Muscle layer of colon (tissue), 2 donors: Measurements from ENCODE around the gene RAD51B.
A peak's percentile ranks its signal among the peaks of the same experiment; 100 is the strongest.

Source experiments
- H3K27ac ChIP-seq: one replicate; pipeline ENCODE4 v1.7.0; 2013; ENCODE audit warnings: low read depth, mild to moderate bottlenecking, low read length, moderate library complexity
- H3K27me3 ChIP-seq, 2 donors: one replicate each; pipeline ENCODE4 v1.7.0; 2013; ENCODE audit warnings: low read length in 2 of 2, mild to moderate bottlenecking in 2 of 2; ENCODE audit not compliant: insufficient read depth in 2 of 2, control insufficient read depth in 1 of 2
- H3K36me3 ChIP-seq: one replicate; pipeline ENCODE4 v1.7.0; 2013; ENCODE audit warnings: mild to moderate bottlenecking, low read length; ENCODE audit not compliant: insufficient read depth
- H3K4me1 ChIP-seq: one replicate; pipeline ENCODE4 v1.7.0; 2013; ENCODE audit warnings: mild to moderate bottlenecking, low read length; ENCODE audit not compliant: insufficient read depth
- H3K4me3 ChIP-seq, 2 donors: one replicate each; pipeline ENCODE4 v1.7.0; 2013; ENCODE audit warnings: low read length in 2 of 2, low read depth in 1 of 2, mild to moderate bottlenecking in 1 of 2, moderate library complexity in 1 of 2
- H3K9ac ChIP-seq: one replicate; pipeline ENCODE4 v1.7.0; 2013; ENCODE audit warnings: low read length
- H3K9me3 ChIP-seq: one replicate; pipeline ENCODE4 v1.7.0; 2013; ENCODE audit warnings: mild to moderate bottlenecking, low read length
- donor health status: abdominal sarcoma.
- donor health status: Adenocarcinoma of cecum.

RAD51B gene

DNA sequence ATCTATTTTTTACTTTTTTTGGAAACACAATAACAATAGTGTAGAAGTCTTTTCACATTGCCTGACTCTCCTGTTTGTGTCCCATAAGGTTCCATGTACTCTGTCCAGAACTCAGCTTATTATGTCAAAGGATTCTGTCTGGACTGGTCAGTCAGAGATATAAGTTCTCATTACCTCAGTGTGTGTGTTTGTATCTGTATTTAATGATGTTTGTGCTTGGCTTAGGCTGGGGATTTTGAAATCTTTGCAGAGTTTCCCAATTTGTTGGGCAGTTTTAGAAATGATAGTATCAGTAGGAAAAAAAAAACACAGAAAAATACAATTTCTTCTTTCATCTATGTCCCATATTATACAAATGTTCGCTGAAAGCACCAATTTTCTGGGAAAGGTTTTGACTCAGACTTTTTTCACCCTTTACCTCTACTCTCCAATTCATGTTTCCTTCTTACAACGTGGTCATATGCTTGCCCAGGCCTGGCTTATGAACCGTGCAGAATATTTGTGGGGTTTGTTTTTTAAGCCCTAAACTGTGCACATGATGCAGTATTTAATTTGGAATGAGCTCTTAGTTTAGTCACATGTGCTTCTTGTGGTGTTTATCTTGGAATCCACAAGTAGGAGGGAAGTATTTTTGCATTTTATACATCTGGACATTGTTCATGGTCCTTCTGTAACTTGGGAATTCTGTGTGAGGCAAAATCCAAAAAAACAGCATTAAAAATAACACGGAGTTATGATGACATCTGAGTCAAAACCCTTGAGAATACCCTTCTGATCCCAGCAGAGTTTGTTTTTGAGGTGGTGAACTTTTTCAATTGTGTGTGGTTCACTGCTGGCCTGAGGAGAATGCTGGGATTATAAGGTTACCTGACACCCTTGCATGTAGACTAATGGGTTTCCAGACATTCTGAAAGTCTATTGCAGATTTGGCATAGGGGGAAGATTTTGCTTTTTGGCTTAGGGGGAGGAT, 121.2 kb downstream of the RAD51B start:
- H3K27me3 ChIP-seq: no peaks in the 10 kb centered on the region
- H3K36me3 ChIP-seq: no peaks in the 10 kb centered on the region
- H3K4me1 ChIP-seq: peaks cover 57% of the 10 kb centered on the region
- H3K4me3 ChIP-seq: no peak overlapping the region
- peak overlapping the region; percentile 68 for H3K27ac ChIP-seq
- peak overlapping the region; percentile 12 for H3K9ac ChIP-seq
- H3K9me3 ChIP-seq: no peaks in the 10 kb centered on the region

DNA sequence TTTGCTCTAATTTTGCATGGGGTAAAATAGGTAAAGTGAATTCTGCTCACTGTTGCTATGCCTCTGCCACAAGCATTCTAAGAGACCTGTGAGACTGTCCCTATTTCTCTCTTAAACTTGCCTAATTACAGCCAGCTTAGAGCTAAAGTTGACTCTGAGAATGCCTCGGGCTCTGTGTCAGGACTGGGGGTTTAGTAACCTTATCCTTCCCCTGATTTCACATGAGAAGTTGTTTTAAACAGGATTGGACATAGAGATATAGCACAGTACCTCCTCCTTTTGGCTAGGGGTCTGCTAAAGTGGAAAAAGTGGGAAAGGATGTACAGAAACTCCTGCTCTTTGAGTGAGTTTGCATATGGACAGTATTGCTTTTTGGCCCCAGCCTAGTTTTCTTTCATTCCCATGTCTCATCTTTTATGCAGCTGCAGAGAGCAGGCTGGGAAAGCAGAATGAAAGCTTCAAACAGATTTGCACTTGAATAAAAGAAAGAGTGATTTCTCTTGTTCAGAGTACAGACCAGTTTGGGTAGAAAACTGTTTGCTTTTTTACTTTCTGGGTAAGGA, 122.0 kb downstream of the RAD51B start:
- Histone ChIP-seq H3K27ac (peak overlapping the region; percentile 68), H3K36me3 (no peaks in the 10 kb centered on the region), H3K9ac (peak overlapping the region; percentile 12), H3K4me1 (peaks cover 57% of the 10 kb centered on the region), H3K27me3 (no peaks in the 10 kb centered on the region), H3K9me3 (no peaks in the 10 kb centered on the region), H3K4me3 (no peak overlapping the region)

DNA sequence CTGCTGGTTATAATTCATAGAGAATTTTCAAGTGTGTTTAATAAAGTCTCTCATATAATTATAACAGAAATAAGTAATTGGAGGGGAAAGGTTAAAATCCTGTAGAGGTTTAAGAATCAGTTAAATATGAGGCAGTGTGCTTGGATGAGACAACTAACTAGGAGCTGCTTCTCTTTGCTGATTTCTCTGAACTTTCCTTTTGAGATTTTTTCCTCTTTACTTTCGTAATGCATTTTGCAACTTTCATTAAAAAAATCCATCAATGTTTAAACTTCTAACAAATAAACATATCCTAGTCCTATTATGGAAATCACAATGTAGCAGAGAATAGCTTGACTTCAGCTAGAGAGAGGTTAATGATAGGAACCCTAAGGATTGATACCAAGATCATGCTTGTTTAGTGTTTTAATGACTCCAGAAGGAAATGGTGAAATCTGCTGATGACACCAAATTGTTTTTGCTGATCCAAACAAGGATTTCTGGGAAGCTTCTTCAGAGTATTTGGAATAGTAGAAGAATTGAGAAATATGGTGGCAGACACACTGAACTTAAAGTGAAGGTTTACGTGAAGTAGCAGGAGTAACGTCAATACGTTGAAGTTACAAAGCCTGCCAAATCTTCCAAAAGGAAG, 122.6 kb downstream of the RAD51B start:
- H3K4me1 ChIP-seq: peaks cover 57% of the 10 kb centered on the region
- H3K27me3 ChIP-seq: no peaks in the 10 kb centered on the region
- no peaks in the 10 kb centered on the region for H3K36me3 ChIP-seq
- H3K9ac ChIP-seq: peak overlapping the region; percentile 12
- no peaks in the 10 kb centered on the region for H3K9me3 ChIP-seq
- no peak overlapping the region for H3K4me3 ChIP-seq
- peak overlapping the region; percentile 68 for H3K27ac ChIP-seq

DNA sequence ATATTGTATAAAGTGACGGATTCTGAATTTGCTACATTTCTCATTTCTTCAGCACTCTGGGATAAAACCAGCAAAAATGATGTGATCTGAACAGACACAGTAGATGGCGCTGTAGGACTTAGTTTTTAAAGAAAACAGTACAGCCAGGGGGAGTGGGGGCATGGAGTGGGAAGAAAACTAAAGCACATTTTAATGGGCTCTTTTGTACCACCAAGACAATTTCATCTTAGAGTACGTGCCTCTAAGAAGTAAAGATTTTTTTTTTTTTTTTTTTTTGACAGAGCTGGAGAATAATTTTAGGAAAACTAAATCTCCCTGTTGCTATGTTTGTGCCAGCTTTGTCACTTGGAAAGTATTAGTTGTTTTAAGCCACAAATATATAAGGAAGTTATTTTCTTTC, 124.4 kb downstream of the RAD51B start:
- H3K4me1 ChIP-seq: peaks cover 44% of the 10 kb centered on the region
- no peak overlapping the region for H3K9ac ChIP-seq
- no peaks in the 10 kb centered on the region for H3K27me3 ChIP-seq
- H3K4me3 ChIP-seq: no peak overlapping the region
- no peaks in the 10 kb centered on the region for H3K9me3 ChIP-seq
- no peaks in the 10 kb centered on the region for H3K36me3 ChIP-seq
- H3K27ac ChIP-seq: peak overlapping the region; percentile 41

DNA sequence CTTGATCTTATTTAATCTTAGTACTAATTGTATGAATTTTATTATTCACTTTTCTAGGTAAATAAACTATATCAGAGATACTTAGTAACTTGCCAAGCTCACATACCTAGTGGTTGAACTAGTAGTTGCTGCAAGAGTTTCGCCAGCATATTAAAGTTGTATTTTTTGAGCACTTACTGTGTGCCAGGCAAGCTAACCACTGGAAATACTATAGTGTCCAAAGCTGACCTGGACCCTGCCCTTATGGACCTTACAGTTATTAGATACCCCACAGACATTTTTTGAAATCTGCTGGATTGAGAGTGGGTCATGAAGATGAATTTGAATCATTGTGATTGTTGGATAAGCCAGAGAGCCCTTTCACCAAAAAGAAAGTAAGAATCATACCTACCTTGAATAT, 125.0 kb downstream of the RAD51B start:
- Histone ChIP-seq H3K27ac (peak overlapping the region; percentile 16), H3K36me3 (no peaks in the 10 kb centered on the region), H3K9ac (no peak overlapping the region), H3K4me3 (no peak overlapping the region), H3K27me3 (no peaks in the 10 kb centered on the region), H3K4me1 (peaks cover 44% of the 10 kb centered on the region), H3K9me3 (no peaks in the 10 kb centered on the region)

DNA sequence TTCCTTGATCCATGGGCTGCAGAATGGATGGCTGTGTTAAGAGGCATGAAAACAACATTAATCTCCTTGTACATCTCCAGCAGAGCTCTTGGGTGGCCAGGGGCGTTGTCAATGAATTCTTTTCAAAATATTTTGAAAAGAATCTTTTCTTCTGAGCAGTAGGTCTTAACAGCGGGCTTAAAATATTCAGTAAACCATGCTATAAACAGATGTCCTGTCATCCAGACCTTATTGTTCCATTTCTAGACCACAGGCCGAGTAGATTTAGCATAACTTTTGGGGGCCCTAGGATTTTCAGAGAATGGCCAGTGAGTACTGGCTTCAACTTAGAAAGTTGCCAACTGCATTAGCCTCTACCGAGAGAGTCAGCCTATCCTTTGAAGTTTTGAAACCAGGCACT, 130.2 kb downstream of the RAD51B start:
- no peak overlapping the region for H3K4me3 ChIP-seq
- no peaks in the 10 kb centered on the region for H3K27me3 ChIP-seq
- H3K36me3 ChIP-seq: no peaks in the 10 kb centered on the region
- H3K4me1 ChIP-seq: peaks cover 14% of the 10 kb centered on the region
- H3K9ac ChIP-seq: no peak overlapping the region
- no peaks in the 10 kb centered on the region for H3K9me3 ChIP-seq
- H3K27ac ChIP-seq: no peak overlapping the region

DNA sequence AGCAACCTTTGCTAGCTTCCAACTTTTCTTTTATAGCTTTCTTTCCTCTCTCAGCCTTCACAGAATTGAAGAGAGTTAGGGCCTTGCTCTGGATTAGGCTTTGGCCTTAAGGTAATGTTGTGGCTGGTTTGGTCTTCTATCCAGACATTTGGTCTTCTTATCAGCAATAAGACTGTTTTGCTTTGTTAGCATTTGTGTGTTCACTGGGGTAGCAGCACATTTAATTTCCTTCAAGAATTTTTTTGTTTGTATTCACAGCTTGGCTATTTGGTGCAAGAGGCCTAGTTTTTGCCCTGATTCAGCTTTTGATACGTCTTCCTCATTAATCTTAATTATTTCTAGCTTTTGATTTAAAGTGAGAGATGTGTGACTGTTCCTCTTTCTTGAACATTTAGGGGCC, 130.8 kb downstream of the RAD51B start:
- no peaks in the 10 kb centered on the region for H3K27me3 ChIP-seq
- no peak overlapping the region for H3K27ac ChIP-seq
- H3K4me1 ChIP-seq: peaks cover 14% of the 10 kb centered on the region
- no peaks in the 10 kb centered on the region for H3K9me3 ChIP-seq
- no peak overlapping the region for H3K4me3 ChIP-seq
- no peak overlapping the region for H3K9ac ChIP-seq
- no peaks in the 10 kb centered on the region for H3K36me3 ChIP-seq

DNA sequence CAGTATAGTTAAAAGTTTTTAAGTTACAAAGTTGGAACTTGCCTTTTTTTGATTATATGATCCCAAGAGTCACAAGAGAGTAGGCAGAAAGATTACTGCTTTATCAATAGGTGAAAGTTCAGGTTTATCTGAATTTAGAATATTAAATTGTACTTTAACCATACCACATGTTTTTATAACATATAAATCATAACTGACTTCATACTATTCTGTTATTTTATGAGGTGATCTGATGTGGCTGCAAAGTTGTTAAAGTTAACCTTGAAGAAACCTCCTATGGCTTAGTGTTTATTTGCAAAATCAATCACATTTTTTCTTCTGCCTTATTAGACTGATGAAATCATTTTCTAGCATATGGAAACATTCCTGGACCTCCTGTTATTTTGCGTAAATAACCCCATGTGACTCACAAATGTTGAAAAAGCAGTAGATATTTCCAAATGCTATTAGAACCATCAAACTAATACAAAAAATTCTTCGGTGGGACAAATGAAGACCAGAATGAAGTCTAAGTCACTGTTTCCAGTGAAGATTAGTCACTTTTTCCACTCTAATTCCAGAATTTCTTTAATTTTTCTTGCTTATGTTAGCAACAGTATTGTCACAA, 132.1 kb downstream of the RAD51B start:
- H3K9me3 ChIP-seq: no peaks in the 10 kb centered on the region
- H3K27ac ChIP-seq: no peak overlapping the region
- H3K36me3 ChIP-seq: no peaks in the 10 kb centered on the region
- no peaks in the 10 kb centered on the region for H3K27me3 ChIP-seq
- no peak overlapping the region for H3K4me3 ChIP-seq
- H3K4me1 ChIP-seq: peaks cover 14% of the 10 kb centered on the region
- H3K9ac ChIP-seq: no peak overlapping the region

DNA sequence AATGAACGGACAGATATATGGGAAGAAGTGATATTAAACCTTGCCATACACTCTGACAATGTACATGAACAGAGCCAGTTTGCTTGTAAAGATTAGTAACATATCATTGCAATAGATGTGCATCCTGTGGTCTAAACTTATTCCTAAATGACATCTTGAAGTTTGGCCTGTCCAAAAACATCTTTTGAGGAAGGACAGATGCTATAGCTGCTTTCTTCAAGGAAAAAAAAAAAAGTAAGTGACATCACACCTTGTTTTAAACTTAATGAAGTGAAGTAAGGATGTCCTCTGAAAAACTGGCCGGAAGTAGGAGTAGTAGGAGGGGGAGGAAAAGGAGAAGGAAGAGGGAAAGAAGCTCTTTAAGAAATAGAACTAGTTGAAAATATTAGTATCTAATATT, 132.8 kb downstream of the RAD51B start:
- no peaks in the 10 kb centered on the region for H3K36me3 ChIP-seq
- H3K4me1 ChIP-seq: peaks cover 14% of the 10 kb centered on the region
- peak overlapping the region; percentile 27 for H3K27ac ChIP-seq
- H3K9me3 ChIP-seq: no peaks in the 10 kb centered on the region
- H3K4me3 ChIP-seq: no peak overlapping the region
- H3K9ac ChIP-seq: no peak overlapping the region
- H3K27me3 ChIP-seq: no peaks in the 10 kb centered on the region

DNA sequence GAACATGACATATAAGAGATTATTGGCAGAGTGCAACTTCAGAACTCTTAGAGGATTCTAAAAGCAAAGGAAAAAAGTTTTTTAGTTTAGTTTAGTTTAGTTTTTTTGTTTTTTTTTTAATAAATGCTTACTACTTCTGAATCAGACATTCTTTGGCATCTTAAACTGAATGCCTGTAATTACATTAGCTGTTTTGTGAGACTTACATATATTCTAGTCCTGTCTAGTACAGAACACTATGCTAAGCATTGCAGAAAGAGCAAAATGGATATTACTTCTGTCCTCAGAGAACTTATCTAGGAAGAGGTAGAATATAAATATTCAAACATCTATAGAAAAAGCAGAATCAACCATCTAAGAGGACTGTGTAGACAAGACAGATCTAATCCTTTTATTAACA, 133.2 kb downstream of the RAD51B start:
- H3K27me3 ChIP-seq: no peaks in the 10 kb centered on the region
- H3K27ac ChIP-seq: no peak overlapping the region
- no peak overlapping the region for H3K4me3 ChIP-seq
- H3K9ac ChIP-seq: no peak overlapping the region
- H3K4me1 ChIP-seq: peaks cover 14% of the 10 kb centered on the region
- no peaks in the 10 kb centered on the region for H3K36me3 ChIP-seq
- no peaks in the 10 kb centered on the region for H3K9me3 ChIP-seq

DNA sequence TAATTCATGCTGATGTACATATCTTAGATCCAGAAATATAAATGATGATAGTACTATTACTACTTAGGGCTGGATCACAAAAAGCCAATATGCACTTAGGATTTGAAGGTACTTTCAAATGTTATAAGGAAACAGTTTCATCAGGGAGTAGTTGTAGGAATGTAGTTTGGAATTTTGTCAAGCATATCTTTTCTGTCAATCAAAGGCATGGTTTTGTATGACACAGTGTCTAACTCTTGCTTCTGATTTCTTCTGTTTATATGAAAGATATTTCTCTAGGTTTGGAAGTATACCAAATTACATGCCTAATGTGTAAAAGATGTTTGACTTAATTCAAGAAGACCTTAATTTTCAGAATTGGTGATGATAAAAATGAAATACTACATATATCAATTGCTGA, 135.7 kb downstream of the RAD51B start:
- Histone ChIP-seq H3K9me3 (no peaks in the 10 kb centered on the region), H3K9ac (no peak overlapping the region), H3K4me3 (no peak overlapping the region), H3K27ac (no peak overlapping the region), H3K4me1 (peaks cover 21% of the 10 kb centered on the region), H3K36me3 (no peaks in the 10 kb centered on the region), H3K27me3 (no peaks in the 10 kb centered on the region)
